Bronchial epithelial cell (primary cell): Measurements from ENCODE around the gene ZG16. TPM values are rescaled to one million over a fixed set of nuclear protein-coding genes. Genes with fewer than 3 reads are reported as not detected.
A peak's percentile ranks its signal among the peaks of the same experiment; 100 is the strongest.
"Not testable (repeated sequence)": the region's sequence is repeated elsewhere in the genome, so short reads cannot be mapped to it uniquely, and the experiment has no call there.

Experiments
- DNase-seq: peaks from one replicate; pipeline ENCODE4 v3.0.0-alpha.2; 2010; ENCODE audit warnings: low read depth
- FAIRE-seq: peaks from 2 replicates; lab custom pipeline; 2011; peaks lifted over from hg19 to GRCh38; lab: Jason Lieb, UNC
- H3K27me3 ChIP-seq: 2 replicates; pipeline ENCODE4 v1.5.1; 2011; ENCODE audit warnings: low read length; ENCODE audit not compliant: control insufficient read depth, insufficient read depth
- H3K36me3 ChIP-seq: 2 replicates; pipeline ENCODE4 v1.5.1; 2011; ENCODE audit warnings: low read length; ENCODE audit not compliant: control insufficient read depth, insufficient read depth
- H3K4me3 ChIP-seq: 2 replicates; pipeline ENCODE4 v1.5.1; 2011; ENCODE audit warnings: mild to moderate bottlenecking, low read depth, low read length, control low read depth
- total RNA-seq: library from RNA; depleted of rRNA; stranded (reverse); fragments of >200 nt; gene quantifications from 2 replicates; pipeline ENCODE4 v1.2.1, GENCODE V29; 2014
- TF ChIP-seq, protein P1 (sequence below): IDR thresholded peaks from 2 replicates; pipeline ENCODE4 v1.5.1; 2011; ENCODE audit warnings: mild to moderate bottlenecking, moderate library complexity, low read length, control low read depth, inconsistent platforms; ENCODE audit not compliant: insufficient read depth, severe bottlenecking

The ZG16 gene
- total RNA-seq, 1 donor from 2014 or later: not detected

- no peak for FAIRE-seq
- DNase-seq: peak; percentile 52
- TF ChIP-seq, protein P1, sequence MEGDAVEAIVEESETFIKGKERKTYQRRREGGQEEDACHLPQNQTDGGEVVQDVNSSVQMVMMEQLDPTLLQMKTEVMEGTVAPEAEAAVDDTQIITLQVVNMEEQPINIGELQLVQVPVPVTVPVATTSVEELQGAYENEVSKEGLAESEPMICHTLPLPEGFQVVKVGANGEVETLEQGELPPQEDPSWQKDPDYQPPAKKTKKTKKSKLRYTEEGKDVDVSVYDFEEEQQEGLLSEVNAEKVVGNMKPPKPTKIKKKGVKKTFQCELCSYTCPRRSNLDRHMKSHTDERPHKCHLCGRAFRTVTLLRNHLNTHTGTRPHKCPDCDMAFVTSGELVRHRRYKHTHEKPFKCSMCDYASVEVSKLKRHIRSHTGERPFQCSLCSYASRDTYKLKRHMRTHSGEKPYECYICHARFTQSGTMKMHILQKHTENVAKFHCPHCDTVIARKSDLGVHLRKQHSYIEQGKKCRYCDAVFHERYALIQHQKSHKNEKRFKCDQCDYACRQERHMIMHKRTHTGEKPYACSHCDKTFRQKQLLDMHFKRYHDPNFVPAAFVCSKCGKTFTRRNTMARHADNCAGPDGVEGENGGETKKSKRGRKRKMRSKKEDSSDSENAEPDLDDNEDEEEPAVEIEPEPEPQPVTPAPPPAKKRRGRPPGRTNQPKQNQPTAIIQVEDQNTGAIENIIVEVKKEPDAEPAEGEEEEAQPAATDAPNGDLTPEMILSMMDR: no peak
Measured at GRCh38 chr16:29779474-29779873, 1.4 kb downstream of the ZG16 start.

GRCh38 chr16:29783094-29783953 lies 5.3 kb downstream of the ZG16 start:
- H3K4me3 ChIP-seq, H3K27me3 ChIP-seq, FAIRE-seq, H3K36me3 ChIP-seq: not testable (repeated sequence)
- peak; percentile 71 for DNase-seq

More at GRCh38 chr16:29779474-29779873, 1.4 kb downstream of the ZG16 start:
- no peaks in the 10 kb centered on the region for H3K27me3 ChIP-seq
- no peak overlapping the region for H3K4me3 ChIP-seq
- H3K36me3 ChIP-seq: no peaks in the 10 kb centered on the region

DNA sequence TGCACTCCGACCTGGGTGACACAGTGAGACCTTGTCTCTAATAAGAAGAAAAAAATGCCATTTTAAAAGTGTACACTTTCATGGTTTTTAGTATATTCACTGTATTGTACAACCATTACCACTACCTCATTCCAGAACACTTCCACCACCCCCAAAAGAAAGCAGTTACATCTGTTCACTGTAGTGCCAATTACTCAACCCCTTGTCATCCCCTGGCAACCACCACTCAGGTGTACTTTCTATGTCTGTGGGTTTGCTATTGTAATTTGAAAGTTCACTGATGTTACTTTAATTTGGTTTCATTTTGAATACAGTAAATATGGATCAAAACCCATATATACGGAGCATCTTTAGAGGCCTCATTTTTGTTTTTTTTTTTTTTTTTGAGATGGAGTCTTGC lies 6.1 kb downstream of the ZG16 start:
- Histone ChIP-seq H3K4me3 (no peak overlapping the region), H3K36me3 (no peaks in the 10 kb centered on the region), H3K27me3 (no peaks in the 10 kb centered on the region)
- DNase-seq: peak; percentile 83
- FAIRE-seq: no peak
- TF ChIP-seq, protein P1: no peak

- FAIRE-seq (no peak), DNase-seq (no peak)
- Histone ChIP-seq H3K27me3 (no peaks in the 10 kb centered on the region), H3K4me3 (no peak overlapping the region), H3K36me3 (no peaks in the 10 kb centered on the region)
- TF ChIP-seq, protein P1: peak; percentile 75
Measured at GRCh38 chr16:29784901-29785500, 6.9 kb downstream of the ZG16 start.

DNA sequence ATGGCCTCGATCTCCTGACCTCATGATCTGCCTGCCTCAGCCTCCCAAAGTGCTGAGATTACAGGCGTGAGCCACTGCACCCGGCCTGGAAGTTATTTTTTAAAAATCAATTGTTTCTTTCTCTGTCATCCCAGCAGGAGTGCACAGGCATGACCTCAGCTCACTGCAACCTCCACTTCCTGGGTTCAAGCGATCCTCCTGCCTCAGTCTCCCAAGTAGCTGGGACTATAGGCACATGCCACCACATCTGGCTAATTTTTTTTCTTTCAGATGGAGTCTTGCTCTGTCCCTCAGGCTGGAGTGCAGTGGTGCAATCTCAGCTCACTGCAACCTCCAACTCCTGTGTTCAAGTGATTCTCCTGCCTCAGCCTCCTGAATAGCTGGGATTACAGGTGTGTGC lies 9.1 kb downstream of the ZG16 start:
- DNase-seq, H3K36me3 ChIP-seq, FAIRE-seq, H3K27me3 ChIP-seq, H3K4me3 ChIP-seq: not testable (repeated sequence)

GRCh38 chr16:29789775-29790182 lies 11.7 kb downstream of the ZG16 start:
- no peak for FAIRE-seq
- Histone ChIP-seq H3K36me3 (no peaks in the 10 kb centered on the region), H3K4me3 (peak overlapping the region; percentile 98), H3K27me3 (no peaks in the 10 kb centered on the region)
- TF ChIP-seq, protein P1: no peak
- no peak for DNase-seq
